Gastrocnemius medialis (tissue), 4 donors: Measurements from ENCODE around the gene PLCE1. TPM values are rescaled to one million over a fixed set of nuclear protein-coding genes. Genes with fewer than 3 reads are reported as not detected.

ENCODE experiments used
- ATAC-seq, 2 donors: fragments of 150-250 bp; one replicate each; pipeline ENCODE4 v1.9.1; 2016
- DNase-seq, 2 donors: peaks; one replicate each; pipeline ENCODE4 v3.0.0-alpha.2; 2019
- H3K27ac ChIP-seq, 4 donors: fragments of 200-600 bp; sonication (generic); 1 replicate in 1 of 4; 2 replicates in 3 of 4; pipeline ENCODE4 v1.5.1; 2016 to 2018; ENCODE audit warnings: mild to moderate bottlenecking in 2 of 4, moderate library complexity in 1 of 4
- H3K27me3 ChIP-seq, 3 donors: fragments of 200-600 bp; sonication (generic) in 2 of 3; 1 replicate in 1 of 3; 2 replicates in 2 of 3; pipeline versions ENCODE4 v1.5.1 to v1.6.0; 2016 to 2019; ENCODE audit warnings: mild to moderate bottlenecking in 1 of 3, moderate library complexity in 1 of 3
- H3K36me3 ChIP-seq, 2 donors: fragments of 200-600 bp; sonication (generic) in 1 of 2; one replicate each; pipeline ENCODE4 v1.5.1; 2017 to 2018
- H3K4me1 ChIP-seq, 2 donors: fragments of 200-600 bp; sonication (generic) in 1 of 2; one replicate each; pipeline ENCODE4 v1.5.1; 2016 to 2017; ENCODE audit warnings: mild to moderate bottlenecking in 2 of 2
- H3K4me3 ChIP-seq, 4 donors: fragments of 200-600 bp; sonication (generic) in 3 of 4; 1 replicate in 1 of 4; 2 replicates in 3 of 4; pipeline ENCODE4 v1.5.1; 2016 to 2019; ENCODE audit warnings: mild to moderate bottlenecking in 2 of 4
- H3K9me3 ChIP-seq, 3 donors: fragments of 200-600 bp; sonication (generic) in 2 of 3; 1 replicate in 1 of 3; 2 replicates in 2 of 3; pipeline ENCODE4 v1.5.1; 2016 to 2019
- CTCF ChIP-seq, 5 experiments: fragments of 450-650 bp in 3 of 5; fragments of 200-600 bp in 2 of 5; sonication (generic) in 2 of 5; IDR thresholded peaks in 4 of 5; conservative IDR thresholded peaks in 1 of 5; 1 replicate in 4 of 5; 2 replicates in 1 of 5; pipeline ENCODE4 v1.5.1; 2016 to 2019; ENCODE audit warnings: antibody characterized with exemption in 5 of 5, mild to moderate bottlenecking in 3 of 5, moderate library complexity in 3 of 5
- POLR2A ChIP-seq, 2 donors: fragments of 450-650 bp; IDR thresholded peaks; one replicate each; pipeline ENCODE4 v1.6.1; 2017; ENCODE audit warnings: antibody characterized with exemption in 2 of 2, mild to moderate bottlenecking in 2 of 2, moderate library complexity in 2 of 2
- in situ Hi-C, 4 donors: fragments of 200-750 bp; cut with MboI; loops; one replicate each; pipeline versions ENCODE4 v1.15.0 to v1.8.0; 2017; ENCODE audit warnings: low sequenced_read_pairs in 4 of 4
- intact Hi-C: fragments of 100-400 bp; cut with DNase I; formaldehyde crosslinking; loops from one replicate; pipeline ENCODE4 v1.15.1; 2023; ENCODE audit warnings: low total_unique reads
- total RNA-seq, 4 donors: library from RNA; depleted of rRNA; stranded (reverse); fragments of >200 nt; gene quantifications; one replicate each; pipeline versions ENCODE4 v1.1.0 to v1.2.3, GENCODE V29; 2016

PLCE1 gene
- total RNA-seq, 4 donors from 2014 or later = 2.7 to 5.9 (median 3.8) TPM

DNA sequence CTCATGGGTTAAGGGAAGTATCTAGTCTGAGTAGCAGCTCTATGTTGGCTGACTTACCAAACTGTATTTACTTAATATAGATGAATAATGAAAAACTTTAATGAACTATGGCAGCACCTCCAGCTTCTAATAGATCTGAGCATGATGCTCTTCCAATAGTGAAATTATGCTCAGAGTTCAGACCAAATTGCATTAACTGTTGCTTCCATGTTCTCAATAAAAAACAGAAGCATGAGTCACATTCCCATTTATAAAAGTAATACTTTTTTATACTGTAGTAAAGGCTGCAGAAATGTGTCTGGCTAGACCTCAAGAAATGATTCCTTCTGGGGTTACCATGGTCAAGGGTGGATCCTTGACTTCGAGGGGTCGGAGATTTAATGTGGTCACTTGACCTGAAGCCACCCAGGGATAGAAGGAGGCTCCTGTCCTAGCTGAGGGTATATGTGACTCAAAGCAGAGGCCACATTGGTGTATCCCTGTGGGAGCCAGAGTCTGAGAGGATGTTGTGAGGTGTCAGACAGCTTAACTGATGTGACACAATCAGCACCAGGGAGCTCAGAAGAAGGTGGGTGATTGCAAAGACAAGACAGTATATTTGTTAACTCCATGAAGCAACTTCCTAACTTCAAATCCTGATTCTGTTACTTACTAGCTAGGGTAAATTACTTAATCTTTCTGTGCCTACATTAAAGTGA lies 19.8 kb upstream of the PLCE1 start:
- DNase-seq = no peak
- in situ Hi-C loops = no loop called here
- intact Hi-C loops = no loop called here
- no peaks in the 10 kb centered on the region for H3K36me3 ChIP-seq
- TF ChIP-seq POLR2A (IDR thresholded peaks at IDR 0.05) (no peak), CTCF (IDR thresholded peaks at IDR 0.05 in 4 of 5, conservative IDR thresholded peaks at IDR 0.05 in 1 of 5) (no peak)
- no peak for ATAC-seq
- no peaks in the 10 kb centered on the region for H3K9me3 ChIP-seq
- no peaks in the 10 kb centered on the region for H3K4me1 ChIP-seq
- no peak overlapping the region for H3K4me3 ChIP-seq
- no peaks in the 10 kb centered on the region for H3K27me3 ChIP-seq
- H3K27ac ChIP-seq = no peak overlapping the region

GRCh38 chr10:93977442-93977841 lies 16.3 kb upstream of the PLCE1 start:
- TF ChIP-seq POLR2A (IDR thresholded peaks at IDR 0.05) (no peak), CTCF (IDR thresholded peaks at IDR 0.05 in 4 of 5, conservative IDR thresholded peaks at IDR 0.05 in 1 of 5) (peak in 1 of 5 experiments; percentile 31)
- H3K4me3 ChIP-seq = no peak overlapping the region
- no peaks in the 10 kb centered on the region for H3K4me1 ChIP-seq
- intact Hi-C loops = no loop called here
- ATAC-seq (no peak), DNase-seq (no peak)
- no peak overlapping the region for H3K27ac ChIP-seq
- no peaks in the 10 kb centered on the region for H3K9me3 ChIP-seq
- in situ Hi-C loops = no loop called here
- H3K36me3 ChIP-seq = no peaks in the 10 kb centered on the region
- no peaks in the 10 kb centered on the region for H3K27me3 ChIP-seq

DNA sequence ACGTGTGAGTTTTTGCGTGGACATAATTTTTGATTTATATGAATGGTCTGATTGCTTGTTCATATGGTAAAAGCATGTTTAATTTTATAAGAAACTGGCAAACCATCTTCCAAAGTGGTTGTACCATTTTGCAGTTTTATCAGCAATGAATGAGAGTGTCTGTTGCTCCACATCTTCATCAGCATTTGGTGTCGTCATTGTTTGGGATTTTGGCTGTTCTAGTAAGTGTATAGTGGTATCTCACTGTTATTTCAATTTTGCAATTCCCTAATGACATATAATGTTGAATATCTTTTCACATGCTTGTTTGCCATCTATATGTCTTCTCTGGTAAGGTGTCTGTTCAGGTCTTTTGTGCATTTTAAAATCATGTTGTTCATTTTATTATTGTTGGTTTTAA lies 13.2 kb upstream of the PLCE1 start:
- Histone ChIP-seq H3K36me3 (no peaks in the 10 kb centered on the region), H3K9me3 (no peaks in the 10 kb centered on the region), H3K27ac (no peak overlapping the region), H3K4me1 (no peaks in the 10 kb centered on the region), H3K27me3 (no peaks in the 10 kb centered on the region), H3K4me3 (no peak overlapping the region)
- ATAC-seq = no peak
- in situ Hi-C loops = no loop called here
- DNase-seq = no peak
- TF ChIP-seq POLR2A (IDR thresholded peaks at IDR 0.05) (no peak), CTCF (IDR thresholded peaks at IDR 0.05 in 4 of 5, conservative IDR thresholded peaks at IDR 0.05 in 1 of 5) (no peak)
- intact Hi-C loops = no loop called here

DNA sequence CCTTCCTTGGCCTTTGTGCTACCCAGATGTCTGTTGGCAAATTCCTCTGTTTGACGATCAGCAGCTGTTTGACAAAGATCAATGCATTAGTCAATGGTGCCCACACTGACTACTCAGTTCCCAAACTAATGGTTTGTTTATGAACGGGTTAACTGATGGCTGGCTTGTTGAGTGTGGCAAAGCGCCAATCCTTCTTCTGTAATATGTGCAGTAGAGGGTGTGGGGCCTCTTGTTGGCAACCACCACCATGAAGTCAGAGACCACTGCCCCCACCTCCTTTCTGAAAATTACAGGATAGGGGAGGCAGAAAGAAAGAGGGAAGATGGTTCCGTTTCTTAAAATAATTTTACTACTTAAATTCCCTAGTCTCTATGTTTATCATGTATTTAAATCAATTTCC lies 2.6 kb upstream of the PLCE1 start:
- no peak overlapping the region for H3K27ac ChIP-seq
- no peaks in the 10 kb centered on the region for H3K9me3 ChIP-seq
- peaks cover 6 to 22% of the 10 kb centered on the region in 2 donors for H3K4me1 ChIP-seq
- no peaks in the 10 kb centered on the region for H3K36me3 ChIP-seq
- intact Hi-C loops = loop anchor here (5.0 kb wide), 3 partner anchors 74 to 289 kb away; partner anchors contain the start of gene FRA10AC1
- in situ Hi-C loops = no loop called here
- no peaks in the 10 kb centered on the region for H3K27me3 ChIP-seq
- TF ChIP-seq POLR2A (IDR thresholded peaks at IDR 0.05) (no peak), CTCF (IDR thresholded peaks at IDR 0.05 in 4 of 5, conservative IDR thresholded peaks at IDR 0.05 in 1 of 5) (no peak)
- DNase-seq (no peak), ATAC-seq (no peak)
- no peak overlapping the region for H3K4me3 ChIP-seq
